HuH-7.5 (cell line): ENCODE measurements around the gene NCBP2L.
"Not testable (repeated sequence)": the region's sequence is repeated elsewhere in the genome, so short reads cannot be mapped to it uniquely, and the experiment has no call there.

Experiments
- DNase-seq: peaks from one replicate; pipeline ENCODE4 v3.0.0; 2011; ENCODE audit warnings: low spot score

The NCBP2L gene

DNA sequence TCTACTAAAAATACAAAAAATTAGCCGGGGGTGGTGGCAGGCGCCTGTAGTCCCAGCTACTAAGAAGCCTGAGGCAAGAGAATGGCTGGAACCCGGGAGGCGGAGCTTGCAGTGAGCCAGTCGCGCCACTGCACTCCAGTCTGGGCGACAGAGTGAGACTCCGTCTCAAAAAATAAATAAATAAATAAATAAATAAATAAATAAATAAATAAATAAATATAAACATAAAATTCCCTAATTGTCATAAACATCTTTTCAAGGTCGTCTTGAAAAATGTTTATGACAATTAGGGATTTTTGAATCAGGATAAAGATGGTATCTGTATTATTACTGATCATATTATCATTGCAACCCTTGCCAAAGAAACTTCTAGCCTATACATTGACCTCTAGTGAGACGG is 32.5 kb downstream of the NCBP2L start:
- not testable (repeated sequence) for DNase-seq

GRCh38 chrX:107818900-107819521 is 41.5 kb downstream of the NCBP2L start:
- DNase-seq, result no peak

- DNase-seq, result no peak
Observed at GRCh38 chrX:107823042-107823441, 45.5 kb downstream of the NCBP2L start.

DNA sequence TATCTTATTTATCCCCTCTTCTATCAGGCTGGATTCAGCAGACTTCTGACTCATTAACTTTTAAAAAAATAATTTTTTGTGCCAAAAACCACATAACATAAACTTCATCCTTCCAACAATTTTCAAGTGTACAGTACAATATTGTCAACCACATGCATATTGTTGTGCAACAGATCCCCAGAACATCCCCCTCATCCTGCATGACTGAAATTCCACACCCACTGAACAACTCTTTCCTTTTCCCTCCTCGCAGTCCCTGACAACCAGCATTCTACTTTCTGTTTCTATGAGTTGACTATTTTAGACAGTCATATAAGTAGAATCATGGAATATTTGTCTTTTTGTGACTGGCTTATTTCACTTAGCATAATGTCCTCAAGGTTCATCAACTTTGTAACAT is 45.9 kb downstream of the NCBP2L start:
- DNase-seq, result no peak

GRCh38 chrX:107825698-107826237 is 48.2 kb downstream of the NCBP2L start, which contains the start of gene MID2:
Gene MID2 (plus strand): TSS chrX:107825866. CDS start chrX:107826427, 561 bp downstream.
- peak; percentile 30 for DNase-seq

- peak; percentile 15 for DNase-seq
Observed at GRCh38 chrX:107826238-107827029, 48.9 kb downstream of the NCBP2L start.

- no peak for DNase-seq
Observed at GRCh38 chrX:107827030-107827831, 49.7 kb downstream of the NCBP2L start.

GRCh38 chrX:107827852-107828251 is 50.3 kb downstream of the NCBP2L start:
- DNase-seq, result no peak

- DNase-seq, result no peak
Observed at GRCh38 chrX:107829878-107830277, 52.3 kb downstream of the NCBP2L start.

GRCh38 chrX:107831071-107831730 is 53.7 kb downstream of the NCBP2L start:
- DNase-seq, result no peak

GRCh38 chrX:107834275-107835201 is 57.0 kb downstream of the NCBP2L start:
- DNase-seq, result no peak

DNA sequence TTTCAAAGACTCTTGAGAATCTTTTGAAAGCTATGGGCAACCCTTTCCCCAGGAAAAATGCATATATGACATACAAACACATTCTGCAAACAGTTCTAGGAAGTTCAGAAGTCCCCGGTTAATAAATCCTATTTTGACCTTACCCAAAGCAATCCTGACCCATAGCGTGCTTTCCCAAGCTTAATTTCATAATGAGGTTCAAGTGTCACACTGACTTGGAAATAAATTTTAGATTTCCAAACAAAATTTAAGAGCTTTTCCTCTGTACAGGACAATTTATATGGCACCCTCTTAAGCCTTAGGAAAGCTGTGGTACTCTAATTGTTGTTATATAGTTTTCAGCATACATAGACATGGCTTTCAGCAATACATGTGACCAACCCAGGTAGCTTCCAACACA is 59.4 kb downstream of the NCBP2L start:
- DNase-seq, result no peak

DNA sequence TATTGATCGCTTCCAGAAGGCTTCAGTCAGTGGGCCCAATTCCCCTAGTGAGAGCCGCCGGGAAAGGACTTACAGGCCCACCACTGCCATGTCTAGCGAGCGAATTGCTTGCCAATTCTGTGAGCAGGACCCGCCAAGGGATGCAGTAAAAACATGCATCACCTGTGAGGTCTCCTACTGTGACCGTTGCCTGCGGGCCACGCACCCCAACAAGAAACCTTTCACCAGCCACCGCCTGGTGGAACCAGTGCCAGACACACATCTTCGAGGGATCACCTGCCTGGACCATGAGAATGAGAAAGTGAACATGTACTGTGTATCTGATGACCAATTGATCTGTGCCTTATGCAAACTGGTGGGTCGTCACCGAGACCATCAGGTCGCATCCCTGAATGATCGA is 63.4 kb downstream of the NCBP2L start:
- no peak for DNase-seq

DNA sequence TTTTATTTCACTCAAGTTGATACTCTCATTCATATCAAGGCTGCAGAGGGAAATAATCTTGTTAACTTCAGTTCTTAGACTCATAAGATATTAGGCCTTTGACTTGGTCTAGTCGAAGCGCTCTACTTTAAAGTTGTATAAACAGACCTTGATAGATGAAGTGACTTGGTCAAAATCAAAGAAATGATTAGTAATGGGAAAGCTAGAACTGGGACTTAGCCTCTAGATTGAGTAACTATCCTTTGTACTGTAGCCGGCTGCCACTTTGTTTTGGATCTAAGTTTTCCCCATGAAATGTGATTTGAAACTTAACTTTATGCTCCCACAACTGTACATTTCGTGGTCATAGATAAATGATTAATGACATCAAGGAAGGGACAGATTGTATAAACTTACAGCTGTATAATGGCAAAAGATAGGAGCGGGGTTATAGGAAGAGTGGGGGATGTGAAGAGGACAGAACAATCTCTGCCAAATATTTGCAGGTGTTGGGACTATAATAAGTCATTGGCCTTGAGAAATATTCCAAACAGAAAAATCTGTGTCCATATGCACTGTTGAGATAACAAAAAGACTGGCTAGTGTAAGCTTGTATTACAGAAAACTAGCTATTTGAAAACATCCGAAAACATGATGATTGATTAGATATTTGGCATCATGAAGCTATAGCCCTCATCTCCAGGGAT is 65.3 kb downstream of the NCBP2L start:
- no peak for DNase-seq
